ENCODE data around the gene OR2T11.
"Not testable (repeated sequence)": the region's sequence is repeated elsewhere in the genome, so short reads cannot be mapped to it uniquely, and the experiment has no call there.

Gene OR2T11

GRCh38 chr1:248618119-248618518, 16.8 kb downstream of the OR2T11 start:
- DNase-seq = no peak

- no peak for DNase-seq
Measured at GRCh38 chr1:248613742-248614141, 21.1 kb downstream of the OR2T11 start.

- no peak for DNase-seq
Measured at GRCh38 chr1:248611883-248612414, 22.9 kb downstream of the OR2T11 start.

- DNase-seq = no peak
Measured at GRCh38 chr1:248610301-248610700, 24.6 kb downstream of the OR2T11 start.

GRCh38 chr1:248599396-248599795, 35.5 kb downstream of the OR2T11 start:
- no peak for DNase-seq

GRCh38 chr1:248597589-248597988, 37.3 kb downstream of the OR2T11 start, which contains the start of gene OR2T10:
TSS of gene OR2T10 (minus strand) at chr1:248597700. CDS start at chr1:248593768, 3,932 bp downstream.
- no peak for DNase-seq

- DNase-seq = no peak
Measured at GRCh38 chr1:248596615-248597014, 38.3 kb downstream of the OR2T11 start.

GRCh38 chr1:248593226-248593625, 41.7 kb downstream of the OR2T11 start:
- no peak for DNase-seq

GRCh38 chr1:248592655-248593054, 42.2 kb downstream of the OR2T11 start:
- DNase-seq = no peak

GRCh38 chr1:248590055-248590454, 44.8 kb downstream of the OR2T11 start:
- no peak for DNase-seq

GRCh38 chr1:248589334-248589733, 45.6 kb downstream of the OR2T11 start:
- DNase-seq = no peak

GRCh38 chr1:248585266-248585665, 49.6 kb downstream of the OR2T11 start:
- DNase-seq = no peak

GRCh38 chr1:248576260-248576980, 58.5 kb downstream of the OR2T11 start:
- DNase-seq = no peak

GRCh38 chr1:248574657-248575056, 60.2 kb downstream of the OR2T11 start, which contains the start of gene OR2T34:
TSS of gene OR2T34 (minus strand) at chr1:248574757. CDS start at chr1:248574757, 0 bp downstream.
- not testable (repeated sequence) for DNase-seq

- not testable (repeated sequence) for DNase-seq
Measured at GRCh38 chr1:248573856-248574255, 61.0 kb downstream of the OR2T11 start.

Measured in NCI-H1436 (cell line).